SU-DHL-6 (cell line): ENCODE measurements around the gene RARG.
"Not testable (repeated sequence)": the region's sequence is repeated elsewhere in the genome, so short reads cannot be mapped to it uniquely, and the experiment has no call there.

Source experiments
- H2AFZ ChIP-seq: fragments of 200-600 bp; sonication (generic); 2 replicates; pipeline ENCODE4 v1.6.1; 2014; ENCODE audit warnings: low read depth, mild to moderate bottlenecking, moderate library complexity, mixed read lengths, antibody characterized with exemption, low read length; ENCODE audit not compliant: severe bottlenecking
- H3F3A ChIP-seq: fragments of 200-600 bp; shearing (Covaris generic); 2 replicates; pipeline ENCODE4 v1.6.0; 2016; ENCODE audit warnings: antibody characterized with exemption, mild to moderate bottlenecking; ENCODE audit not compliant: insufficient read depth
- H3K27ac ChIP-seq: fragments of 200-600 bp; sonication (generic); 2 replicates; pipeline ENCODE4 v1.5.1; 2016; ENCODE audit warnings: low read depth, mild to moderate bottlenecking, low read length, moderate library complexity, mixed read lengths
- H3K27me3 ChIP-seq: fragments of 200-600 bp; sonication (generic), shearing (Covaris generic); 2 replicates; pipeline ENCODE4 v1.6.0; 2014; ENCODE audit warnings: mild to moderate bottlenecking, low read length
- H3K36me3 ChIP-seq: fragments of 200-600 bp; sonication (generic); 2 replicates; pipeline ENCODE4 v1.6.1; 2014; ENCODE audit warnings: mild to moderate bottlenecking, low read length, mixed read lengths
- H3K4me2 ChIP-seq: fragments of 300-600, 200-600 bp; shearing (Covaris generic), sonication (generic); 2 replicates; pipeline ENCODE4 v1.6.0; 2014; ENCODE audit warnings: low read length, low read depth, mild to moderate bottlenecking; ENCODE audit not compliant: poor library complexity, severe bottlenecking
- H3K4me3 ChIP-seq: fragments of 200-600 bp; sonication (generic); 2 replicates; pipeline ENCODE4 v1.5.1; 2014; ENCODE audit warnings: antibody characterized with exemption, low read length, mild to moderate bottlenecking, mixed read lengths; ENCODE audit not compliant: insufficient read depth, poor library complexity, severe bottlenecking
- H3K79me2 ChIP-seq: fragments of 200-600 bp; sonication (generic); 2 replicates; pipeline ENCODE4 v1.6.1; 2014; ENCODE audit warnings: mild to moderate bottlenecking, low read length, moderate library complexity; ENCODE audit not compliant: insufficient read depth
- H3K9ac ChIP-seq: fragments of 200-600 bp; sonication (generic); 2 replicates; pipeline ENCODE4 v1.7.0; 2014; ENCODE audit warnings: mild to moderate bottlenecking, low read length
- H3K9me2 ChIP-seq: fragments of 200-600 bp; sonication (generic); replicated peaks from 2 replicates; pipeline ENCODE4 v1.6.1; 2014; ENCODE audit warnings: low read length; ENCODE audit not compliant: insufficient read depth
- H3K9me3 ChIP-seq: fragments of 200-600 bp; sonication (generic); 2 replicates; pipeline ENCODE4 v1.6.1; 2014; ENCODE audit warnings: low read length, mixed read lengths; ENCODE audit not compliant: insufficient read depth
- H4K20me1 ChIP-seq: fragments of 200-600 bp; sonication (generic); 2 replicates; pipeline ENCODE4 v1.6.1; 2014; ENCODE audit warnings: low read depth, mild to moderate bottlenecking, antibody characterized with exemption, low read length, moderate library complexity, mixed read lengths
- EZH2phosphoT487 ChIP-seq: fragments of 200-600 bp; sonication (generic), shearing (Covaris generic); conservative IDR thresholded peaks from 2 replicates; pipeline ENCODE4 v1.6.1; 2018; ENCODE audit warnings: mild to moderate bottlenecking, antibody characterized with exemption, low read length, moderate library complexity, mixed read lengths
- TF ChIP-seq, protein P1 (sequence below): fragments of 200-600 bp; sonication (generic); IDR thresholded peaks from one replicate; pipeline ENCODE4 v1.5.1; 2017; ENCODE audit warnings: antibody characterized with exemption, mild to moderate bottlenecking, low read length, moderate library complexity; ENCODE audit not compliant: insufficient read depth, poor library complexity, severe bottlenecking

RARG gene

GRCh38 chr12:53205747-53206419, 26.1 kb downstream of the RARG start:
- Histone ChIP-seq H3K79me2 (peaks cover 54% of the 10 kb centered on the region), H4K20me1 (no peaks in the 10 kb centered on the region), H3K9me3 (no peaks in the 10 kb centered on the region), H3F3A (peaks cover 50% of the 10 kb centered on the region), H3K9ac (peak overlapping the region; percentile 81), H3K36me3 (no peaks in the 10 kb centered on the region), H3K4me2 (peak overlapping the region; percentile 97), H3K4me3 (peak overlapping the region; percentile 85), H3K27ac (peak overlapping the region; percentile 85), H2AFZ (no peak overlapping the region), H3K27me3 (no peaks in the 10 kb centered on the region), H3K9me2 (no peaks in the 10 kb centered on the region)
- TF ChIP-seq, protein P1, sequence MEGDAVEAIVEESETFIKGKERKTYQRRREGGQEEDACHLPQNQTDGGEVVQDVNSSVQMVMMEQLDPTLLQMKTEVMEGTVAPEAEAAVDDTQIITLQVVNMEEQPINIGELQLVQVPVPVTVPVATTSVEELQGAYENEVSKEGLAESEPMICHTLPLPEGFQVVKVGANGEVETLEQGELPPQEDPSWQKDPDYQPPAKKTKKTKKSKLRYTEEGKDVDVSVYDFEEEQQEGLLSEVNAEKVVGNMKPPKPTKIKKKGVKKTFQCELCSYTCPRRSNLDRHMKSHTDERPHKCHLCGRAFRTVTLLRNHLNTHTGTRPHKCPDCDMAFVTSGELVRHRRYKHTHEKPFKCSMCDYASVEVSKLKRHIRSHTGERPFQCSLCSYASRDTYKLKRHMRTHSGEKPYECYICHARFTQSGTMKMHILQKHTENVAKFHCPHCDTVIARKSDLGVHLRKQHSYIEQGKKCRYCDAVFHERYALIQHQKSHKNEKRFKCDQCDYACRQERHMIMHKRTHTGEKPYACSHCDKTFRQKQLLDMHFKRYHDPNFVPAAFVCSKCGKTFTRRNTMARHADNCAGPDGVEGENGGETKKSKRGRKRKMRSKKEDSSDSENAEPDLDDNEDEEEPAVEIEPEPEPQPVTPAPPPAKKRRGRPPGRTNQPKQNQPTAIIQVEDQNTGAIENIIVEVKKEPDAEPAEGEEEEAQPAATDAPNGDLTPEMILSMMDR, result no peak
- no peak for TF ChIP-seq EZH2phosphoT487

- no peaks in the 10 kb centered on the region for H3K9me3 ChIP-seq
- no peaks in the 10 kb centered on the region; the same call in 1 of the 2 replicates for H3K36me3 ChIP-seq
- TF ChIP-seq, protein P1, result no peak
- TF ChIP-seq EZH2phosphoT487, result no peak
- H3K9ac ChIP-seq, result no peak overlapping the region
- H3K9me2 ChIP-seq, result no peaks in the 10 kb centered on the region
- H3K4me2 ChIP-seq, result peak overlapping the region; percentile 97
- no peaks in the 10 kb centered on the region for H3K27me3 ChIP-seq
- H3K27ac ChIP-seq, result peak overlapping the region; percentile 85; the same call in 1 of the 2 replicates
- H3K79me2 ChIP-seq, result peaks cover 54% of the 10 kb centered on the region
- H2AFZ ChIP-seq, result no peak overlapping the region
- H4K20me1 ChIP-seq, result no peaks in the 10 kb centered on the region
- no peak overlapping the region for H3K4me3 ChIP-seq
- H3F3A ChIP-seq, result peaks cover 63% of the 10 kb centered on the region
These were observed 27.7 kb downstream of the RARG start for GRCh38 chr12:53204351-53204750.

GRCh38 chr12:53202316-53202715, 29.7 kb downstream of the RARG start:
- H3K27ac ChIP-seq, result peak overlapping the region; percentile 96
- H3K9me3 ChIP-seq, H3K27me3 ChIP-seq, H2AFZ ChIP-seq, H3K9me2 ChIP-seq, H3K4me3 ChIP-seq, H4K20me1 ChIP-seq, H3K36me3 ChIP-seq: not testable (repeated sequence)
- peak overlapping the region; percentile 49; the same call in 1 of the 2 replicates for H3K9ac ChIP-seq
- H3K79me2 ChIP-seq, result peaks cover 54% of the 10 kb centered on the region
- H3F3A ChIP-seq, result peaks cover 63% of the 10 kb centered on the region
- peak overlapping the region; percentile 74 for H3K4me2 ChIP-seq

DNA sequence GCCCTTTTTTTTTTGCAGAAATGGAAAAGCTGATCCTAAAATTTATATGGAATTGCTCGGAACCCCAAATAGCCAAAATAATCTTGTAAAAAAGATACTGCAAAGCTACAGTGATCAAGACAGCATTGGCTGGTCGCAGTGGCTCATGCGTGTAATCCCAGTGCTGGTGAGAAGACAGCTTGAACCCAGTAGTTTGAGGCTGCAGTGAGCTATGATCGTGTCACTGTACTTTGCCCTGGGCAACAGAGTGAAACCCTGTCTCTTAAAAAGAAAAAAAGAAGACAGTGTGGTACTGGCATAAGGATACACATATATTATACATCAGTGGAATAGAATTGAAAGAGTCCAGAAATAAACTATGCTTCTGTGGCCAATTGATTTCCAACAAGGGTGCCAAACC, 30.4 kb downstream of the RARG start:
- Histone ChIP-seq H3F3A (peaks cover 63% of the 10 kb centered on the region), H3K4me3 (peak overlapping the region; percentile 28), H3K9me3 (no peaks in the 10 kb centered on the region), H3K27ac (peak overlapping the region; percentile 96), H2AFZ (no peak overlapping the region), H3K4me2 (peak overlapping the region; percentile 74), H3K27me3 (no peaks in the 10 kb centered on the region), H4K20me1 (no peaks in the 10 kb centered on the region), H3K9me2 (no peaks in the 10 kb centered on the region), H3K9ac (peak overlapping the region; percentile 49), H3K79me2 (peaks cover 49% of the 10 kb centered on the region), H3K36me3 (no peaks in the 10 kb centered on the region; the same call in 1 of the 2 replicates)
- no peak for TF ChIP-seq EZH2phosphoT487
- TF ChIP-seq, protein P1, result no peak
